Right atrium auricular region (tissue), 2 donors: ENCODE results near the gene FKBP5. TPM values are rescaled to one million over a fixed set of nuclear protein-coding genes. Genes with fewer than 3 reads are reported as not detected.

ENCODE experiments used
- DNase-seq: peaks from one replicate; pipeline ENCODE4 v3.0.0-alpha.2; 2019; ENCODE audit warnings: low spot score
- H3K27ac ChIP-seq, 2 donors: fragments of 200-600 bp; sonication (generic); 1 replicate in 1 of 2; 2 replicates in 1 of 2; pipeline ENCODE4 v1.5.1; 2016 to 2019
- H3K27me3 ChIP-seq, 2 donors: fragments of 200-600 bp; sonication (generic); one replicate each; pipeline versions ENCODE4 v1.5.1 to v1.6.0; 2017 to 2019
- H3K36me3 ChIP-seq: fragments of 200-600 bp; sonication (generic); one replicate; pipeline ENCODE4 v1.5.1; 2016
- H3K4me1 ChIP-seq, 2 donors: fragments of 200-600 bp; sonication (generic); one replicate each; pipeline versions ENCODE4 v1.5.1 to v1.6.0; 2017 to 2019
- H3K4me3 ChIP-seq, 2 donors: fragments of 200-600 bp; sonication (generic); 1 replicate in 1 of 2; 2 replicates in 1 of 2; pipeline ENCODE4 v1.5.1; 2017 to 2019; ENCODE audit warnings: mild to moderate bottlenecking in 1 of 2, moderate library complexity in 1 of 2
- H3K9me3 ChIP-seq, 2 donors: fragments of 200-600 bp; sonication (generic); one replicate each; pipeline ENCODE4 v1.5.1; 2019
- total RNA-seq, 2 donors: library from RNA; depleted of rRNA; stranded (reverse); fragments of >200 nt; gene quantifications; one replicate each; pipeline ENCODE4 v1.1.0, GENCODE V29; 2016
- TF ChIP-seq, protein P1 (sequence below), 2 donors: fragments of 200-600 bp; sonication (generic); IDR thresholded peaks; one replicate each; pipeline ENCODE4 v1.5.1; 2019; ENCODE audit warnings: antibody characterized with exemption in 2 of 2

FKBP5 gene
- total RNA-seq, 2 donors from 2014 or later: 135 TPM

DNA sequence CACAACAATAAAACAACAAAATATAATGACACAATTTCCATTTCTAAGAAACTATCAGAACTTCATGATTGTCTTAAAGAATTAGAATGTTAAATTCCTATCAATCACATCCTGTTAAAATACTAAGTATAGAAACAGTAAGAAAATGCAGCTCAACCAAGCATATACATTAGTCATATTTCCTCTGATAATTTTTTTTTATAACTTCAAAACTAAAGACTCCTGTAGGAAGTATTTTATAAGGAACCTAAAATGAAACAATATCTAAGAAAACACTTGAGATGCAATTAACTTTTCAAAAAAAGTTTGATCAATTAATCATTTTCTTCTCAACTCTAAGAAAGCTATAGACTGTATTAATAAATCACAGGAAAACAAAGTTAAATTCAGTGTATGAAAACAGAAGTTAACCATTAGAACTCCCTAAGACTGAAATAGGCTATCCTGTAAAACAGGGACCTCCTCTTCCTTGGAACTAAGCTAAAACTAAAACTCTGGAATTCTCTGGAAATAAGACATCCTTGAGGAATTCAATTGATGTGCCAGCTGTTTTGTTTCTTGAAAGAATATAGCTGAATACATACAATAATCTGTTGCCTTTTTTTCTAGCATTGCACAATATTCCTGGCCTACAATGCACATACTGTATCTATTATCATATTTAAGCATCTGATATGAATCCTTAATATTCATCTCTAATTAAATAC is 19.8 kb downstream of the FKBP5 start:
- TF ChIP-seq, protein P1, sequence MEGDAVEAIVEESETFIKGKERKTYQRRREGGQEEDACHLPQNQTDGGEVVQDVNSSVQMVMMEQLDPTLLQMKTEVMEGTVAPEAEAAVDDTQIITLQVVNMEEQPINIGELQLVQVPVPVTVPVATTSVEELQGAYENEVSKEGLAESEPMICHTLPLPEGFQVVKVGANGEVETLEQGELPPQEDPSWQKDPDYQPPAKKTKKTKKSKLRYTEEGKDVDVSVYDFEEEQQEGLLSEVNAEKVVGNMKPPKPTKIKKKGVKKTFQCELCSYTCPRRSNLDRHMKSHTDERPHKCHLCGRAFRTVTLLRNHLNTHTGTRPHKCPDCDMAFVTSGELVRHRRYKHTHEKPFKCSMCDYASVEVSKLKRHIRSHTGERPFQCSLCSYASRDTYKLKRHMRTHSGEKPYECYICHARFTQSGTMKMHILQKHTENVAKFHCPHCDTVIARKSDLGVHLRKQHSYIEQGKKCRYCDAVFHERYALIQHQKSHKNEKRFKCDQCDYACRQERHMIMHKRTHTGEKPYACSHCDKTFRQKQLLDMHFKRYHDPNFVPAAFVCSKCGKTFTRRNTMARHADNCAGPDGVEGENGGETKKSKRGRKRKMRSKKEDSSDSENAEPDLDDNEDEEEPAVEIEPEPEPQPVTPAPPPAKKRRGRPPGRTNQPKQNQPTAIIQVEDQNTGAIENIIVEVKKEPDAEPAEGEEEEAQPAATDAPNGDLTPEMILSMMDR (IDR thresholded peaks at IDR 0.05): no peak
- no peaks in the 10 kb centered on the region for H3K9me3 ChIP-seq
- peaks cover 0 to 55% of the 10 kb centered on the region in 2 donors for H3K4me1 ChIP-seq
- no peak for DNase-seq
- peaks cover 8% of the 10 kb centered on the region for H3K36me3 ChIP-seq
- no peaks in the 10 kb centered on the region for H3K27me3 ChIP-seq
- H3K4me3 ChIP-seq: no peak overlapping the region
- H3K27ac ChIP-seq: no peak overlapping the region

DNA sequence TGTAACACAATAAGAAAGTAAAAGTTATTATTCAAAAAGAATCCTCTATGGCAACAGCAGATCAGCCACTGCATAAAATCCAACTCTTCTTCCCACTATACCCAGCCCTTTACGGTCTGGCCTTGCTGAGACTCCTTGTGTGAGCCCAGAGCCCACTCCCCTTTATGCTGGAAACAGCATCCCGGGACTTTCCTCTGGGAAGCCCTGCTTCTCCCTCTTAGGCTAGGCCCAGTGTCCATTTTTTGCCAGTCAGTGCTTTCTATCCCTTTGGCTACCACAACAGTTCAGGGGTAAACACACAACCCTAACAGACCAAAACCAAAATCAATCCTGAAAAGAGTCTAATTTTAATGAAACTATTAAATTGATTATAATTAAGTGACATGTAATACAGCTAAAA is 20.6 kb downstream of the FKBP5 start:
- H3K27me3 ChIP-seq: no peaks in the 10 kb centered on the region
- no peak for DNase-seq
- TF ChIP-seq, protein P1 (IDR thresholded peaks at IDR 0.05): no peak
- H3K4me1 ChIP-seq: peaks cover 0 to 60% of the 10 kb centered on the region in 2 donors
- no peak overlapping the region for H3K27ac ChIP-seq
- H3K36me3 ChIP-seq: peaks cover 8% of the 10 kb centered on the region
- H3K4me3 ChIP-seq: no peak overlapping the region
- no peaks in the 10 kb centered on the region for H3K9me3 ChIP-seq

DNA sequence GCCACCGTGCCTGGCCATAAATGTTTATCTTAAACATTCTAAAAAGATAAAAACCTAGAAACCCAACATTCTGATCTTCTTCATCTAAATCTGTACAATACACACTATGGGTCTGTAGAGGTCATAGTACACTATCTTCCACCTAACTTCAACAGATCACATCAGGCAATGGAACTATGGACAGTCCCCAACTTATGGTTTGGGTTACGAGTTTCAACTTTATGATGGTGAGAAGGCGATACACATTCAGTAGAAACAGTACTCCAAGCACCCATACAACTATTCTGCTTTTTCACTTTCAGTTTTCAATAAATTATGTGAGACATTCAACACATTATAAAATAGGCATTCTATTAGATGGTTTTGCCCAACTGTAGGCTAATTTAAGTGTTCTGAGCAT is 23.1 kb downstream of the FKBP5 start:
- no peak overlapping the region for H3K27ac ChIP-seq
- TF ChIP-seq, protein P1 (IDR thresholded peaks at IDR 0.05): no peak
- H3K36me3 ChIP-seq: peaks cover 8% of the 10 kb centered on the region
- no peak overlapping the region for H3K4me3 ChIP-seq
- DNase-seq: no peak
- peaks cover 0 to 72% of the 10 kb centered on the region in 2 donors for H3K4me1 ChIP-seq
- no peaks in the 10 kb centered on the region for H3K27me3 ChIP-seq
- H3K9me3 ChIP-seq: no peaks in the 10 kb centered on the region

DNA sequence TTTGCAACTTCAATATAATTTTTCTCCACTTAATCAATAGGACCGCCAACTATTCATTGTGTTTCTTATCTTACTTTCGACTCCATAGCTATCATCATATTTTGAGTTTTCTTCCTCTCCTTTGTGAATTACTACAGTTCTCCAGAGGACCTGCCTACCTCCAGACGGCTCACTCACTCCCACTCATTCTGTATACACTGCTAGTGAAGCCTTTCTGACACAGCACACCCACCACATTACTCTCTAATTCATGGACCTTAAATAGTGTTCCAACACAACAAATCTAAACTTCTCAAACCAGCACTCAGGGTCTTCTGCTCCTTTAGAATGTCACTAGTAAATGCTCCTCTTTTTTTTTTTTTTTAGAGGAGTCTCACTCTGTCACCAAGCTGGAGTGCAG is 23.8 kb downstream of the FKBP5 start:
- no peak for DNase-seq
- H3K4me3 ChIP-seq: no peak overlapping the region
- no peaks in the 10 kb centered on the region for H3K9me3 ChIP-seq
- H3K27me3 ChIP-seq: no peaks in the 10 kb centered on the region
- H3K4me1 ChIP-seq: peaks cover 0 to 72% of the 10 kb centered on the region in 2 donors
- H3K36me3 ChIP-seq: peaks cover 8% of the 10 kb centered on the region
- TF ChIP-seq, protein P1 (IDR thresholded peaks at IDR 0.05): no peak
- H3K27ac ChIP-seq: no peak overlapping the region

DNA sequence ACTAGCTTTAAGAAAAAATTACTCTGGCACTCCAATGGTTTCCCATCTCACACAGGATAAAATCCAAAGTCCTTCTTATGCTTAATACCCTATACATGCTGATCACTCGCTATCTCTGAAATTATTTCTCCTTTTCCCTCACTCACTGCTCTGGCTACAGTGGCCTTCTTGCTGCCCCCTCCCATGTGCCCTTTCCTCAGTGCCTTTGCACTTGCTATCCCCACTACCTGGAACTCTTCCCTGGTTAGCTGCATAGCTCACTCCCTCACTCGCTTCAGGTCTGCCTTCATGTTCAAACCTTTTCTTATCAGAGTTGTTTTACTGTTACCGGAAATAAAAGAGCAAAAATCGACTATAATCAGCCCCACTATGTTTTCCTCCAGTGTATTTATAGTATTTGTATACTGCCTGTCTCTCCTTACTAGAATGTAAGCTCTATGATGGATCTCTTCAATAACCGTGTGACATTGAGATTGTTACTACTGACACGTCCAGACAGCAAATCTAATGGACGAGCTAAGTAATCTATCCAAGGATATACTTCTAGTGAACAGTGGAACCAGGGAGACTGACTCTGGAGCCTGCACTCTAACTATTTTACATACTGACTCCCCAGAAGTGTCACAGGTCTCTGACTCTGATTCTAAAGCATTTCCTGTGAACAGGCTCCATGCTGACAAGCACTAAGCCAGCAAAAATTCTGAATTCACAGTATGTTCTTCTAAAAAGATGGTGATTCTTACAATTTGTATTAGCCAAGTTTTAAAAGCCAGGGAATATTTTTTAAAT is 25.1 kb downstream of the FKBP5 start:
- TF ChIP-seq, protein P1 (IDR thresholded peaks at IDR 0.05): no peak
- DNase-seq: no peak
- peak overlapping the region; percentile 32 to 56 for H3K27ac ChIP-seq
- H3K4me3 ChIP-seq: no peak overlapping the region
- H3K9me3 ChIP-seq: no peaks in the 10 kb centered on the region
- H3K36me3 ChIP-seq: peaks cover 8% of the 10 kb centered on the region
- peaks cover 0 to 60% of the 10 kb centered on the region in 2 donors for H3K4me1 ChIP-seq
- H3K27me3 ChIP-seq: no peaks in the 10 kb centered on the region
